MV-4-11 (cell line): Measurements from ENCODE around the gene TLCD3B.
"Not testable (repeated sequence)": the region's sequence is repeated elsewhere in the genome, so short reads cannot be mapped to it uniquely, and the experiment has no call there.

Experiments
- DNase-seq: peaks from one replicate; lab custom pipeline; 2025; lab: John Stamatoyannopoulos, UW

Gene TLCD3B

DNA sequence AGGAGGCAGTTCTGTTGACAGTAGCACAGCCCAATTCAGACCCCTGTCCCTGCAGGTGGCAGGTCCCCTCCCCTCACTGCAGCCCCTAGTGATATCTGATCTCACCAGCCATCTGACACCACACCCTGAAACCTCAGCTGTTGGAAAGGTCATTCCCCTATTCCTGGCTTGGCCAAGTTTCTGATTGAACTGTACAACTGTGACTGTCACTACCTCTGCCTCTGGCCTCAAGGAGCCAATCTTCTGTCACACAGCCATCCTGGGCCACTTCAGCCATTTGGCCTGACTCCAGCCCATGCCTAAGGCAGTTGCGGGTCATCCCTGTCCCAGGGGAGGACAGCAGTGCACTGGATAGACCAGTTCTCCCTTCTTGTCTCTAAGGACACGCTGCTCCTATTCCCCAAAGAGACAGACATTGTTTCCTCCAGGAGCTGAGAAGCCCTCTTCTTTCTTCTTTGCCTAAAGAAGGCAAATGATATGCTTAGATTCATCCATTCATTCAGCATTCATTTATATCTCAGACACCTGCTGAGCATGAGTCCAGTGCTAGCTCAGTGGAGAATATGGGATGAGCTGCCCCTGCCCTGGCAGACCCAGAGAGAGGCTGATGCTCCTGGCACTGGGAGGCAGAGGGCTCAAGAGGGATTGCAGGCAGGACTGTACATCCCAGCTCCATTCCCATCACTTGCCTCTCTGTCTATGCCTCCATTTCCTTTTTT, 29.9 kb upstream of the TLCD3B start:
- DNase-seq: no peak

DNA sequence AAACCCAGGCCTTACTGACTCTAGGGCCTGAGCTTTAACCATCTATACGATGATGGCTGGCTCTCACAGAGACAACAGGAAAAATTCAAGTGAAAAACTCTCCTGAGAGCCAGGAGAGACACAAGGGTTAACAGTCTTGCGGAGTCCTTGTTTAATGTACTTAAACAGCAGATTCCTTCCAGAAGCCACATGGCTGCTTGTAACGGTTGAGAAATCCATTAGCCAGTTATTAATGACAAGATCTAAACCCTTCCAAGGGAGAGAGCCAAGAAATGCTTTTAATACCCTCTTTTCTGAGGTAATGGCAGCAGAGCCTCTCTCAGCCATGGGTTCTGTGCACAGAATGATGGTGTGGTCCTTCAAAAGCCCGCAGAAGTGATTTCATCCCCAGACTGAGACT, 29.3 kb upstream of the TLCD3B start:
- no peak for DNase-seq

DNA sequence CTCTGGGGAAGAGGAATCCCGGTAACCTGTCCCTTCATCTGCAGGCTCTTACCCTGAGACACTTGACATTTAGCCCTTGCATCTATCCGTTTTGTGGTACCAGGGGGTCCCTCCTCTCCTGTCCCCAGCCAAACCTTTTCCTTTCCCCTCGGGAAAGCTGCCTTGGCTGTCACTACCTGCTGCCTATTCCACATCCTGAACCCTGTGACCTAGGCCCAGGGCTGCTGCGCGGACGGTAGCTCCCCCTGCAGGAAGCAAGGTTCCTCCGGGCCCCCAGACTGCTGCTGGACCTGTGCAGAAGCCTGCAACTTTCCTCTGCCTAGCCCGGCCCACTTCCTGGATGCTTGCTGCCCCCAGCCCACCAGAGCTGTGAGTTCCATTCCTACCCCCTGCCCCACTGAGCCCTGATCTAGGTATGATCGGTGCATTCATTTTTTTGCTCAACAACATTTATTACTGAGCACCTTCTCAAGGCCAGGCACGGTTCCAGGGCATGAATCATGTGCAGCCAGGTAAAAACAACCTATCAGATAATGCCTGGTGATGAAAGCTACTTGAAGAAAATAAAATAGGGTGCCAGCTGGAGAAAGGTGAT, 24.0 kb upstream of the TLCD3B start:
- peak; percentile 18 for DNase-seq

DNA sequence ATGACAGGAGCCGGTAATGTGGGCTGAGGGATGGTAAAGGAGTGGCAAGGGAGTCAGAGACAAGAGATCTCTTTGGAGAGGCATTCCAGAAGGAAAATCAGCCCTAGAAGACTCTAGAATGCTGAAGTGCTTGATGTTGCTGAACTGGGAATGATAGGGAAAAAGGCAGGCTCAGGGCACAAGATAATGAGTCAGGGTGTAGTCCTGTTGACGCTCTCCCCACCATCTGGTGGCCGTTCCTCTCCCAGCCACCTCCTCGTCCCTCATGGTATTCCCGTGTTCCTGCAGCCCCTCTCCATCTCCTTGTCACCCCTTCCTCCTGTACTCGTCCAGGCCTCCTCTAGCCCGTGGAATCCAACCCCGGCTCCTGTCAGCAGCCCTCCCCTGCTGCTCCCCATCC, 23.4 kb upstream of the TLCD3B start:
- no peak for DNase-seq

DNA sequence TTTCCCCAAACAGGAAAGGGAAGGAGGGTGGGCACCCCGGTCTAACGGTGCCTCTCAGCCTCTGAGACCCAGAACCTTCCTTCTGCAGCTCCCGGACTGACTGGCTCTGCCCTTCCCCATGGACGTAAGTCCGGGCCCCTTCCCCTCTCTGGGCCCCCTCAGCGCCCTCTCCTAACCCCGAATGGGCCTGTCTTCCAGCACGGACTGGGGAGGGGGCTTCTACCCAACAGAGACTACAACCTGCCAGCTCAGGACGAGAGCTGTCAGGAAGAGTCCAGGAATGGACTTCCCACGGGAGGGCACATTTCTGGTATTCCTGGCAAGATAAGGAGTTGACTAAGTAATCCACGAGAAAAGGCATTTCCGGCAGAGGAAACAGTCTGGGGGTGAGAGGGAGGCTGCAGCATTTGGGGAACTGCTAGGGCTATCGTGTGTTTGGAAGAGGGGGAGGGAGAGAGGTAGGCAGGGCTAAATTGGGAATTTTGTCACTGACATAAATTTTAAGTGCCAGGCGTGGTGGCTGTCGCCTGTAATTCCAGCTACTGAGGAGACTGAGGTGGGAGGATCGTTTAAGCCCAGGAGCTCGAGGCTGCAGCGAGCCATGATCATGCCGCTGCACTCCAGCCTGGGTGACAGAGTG, 22.4 kb upstream of the TLCD3B start:
- peak; percentile 21 for DNase-seq

DNA sequence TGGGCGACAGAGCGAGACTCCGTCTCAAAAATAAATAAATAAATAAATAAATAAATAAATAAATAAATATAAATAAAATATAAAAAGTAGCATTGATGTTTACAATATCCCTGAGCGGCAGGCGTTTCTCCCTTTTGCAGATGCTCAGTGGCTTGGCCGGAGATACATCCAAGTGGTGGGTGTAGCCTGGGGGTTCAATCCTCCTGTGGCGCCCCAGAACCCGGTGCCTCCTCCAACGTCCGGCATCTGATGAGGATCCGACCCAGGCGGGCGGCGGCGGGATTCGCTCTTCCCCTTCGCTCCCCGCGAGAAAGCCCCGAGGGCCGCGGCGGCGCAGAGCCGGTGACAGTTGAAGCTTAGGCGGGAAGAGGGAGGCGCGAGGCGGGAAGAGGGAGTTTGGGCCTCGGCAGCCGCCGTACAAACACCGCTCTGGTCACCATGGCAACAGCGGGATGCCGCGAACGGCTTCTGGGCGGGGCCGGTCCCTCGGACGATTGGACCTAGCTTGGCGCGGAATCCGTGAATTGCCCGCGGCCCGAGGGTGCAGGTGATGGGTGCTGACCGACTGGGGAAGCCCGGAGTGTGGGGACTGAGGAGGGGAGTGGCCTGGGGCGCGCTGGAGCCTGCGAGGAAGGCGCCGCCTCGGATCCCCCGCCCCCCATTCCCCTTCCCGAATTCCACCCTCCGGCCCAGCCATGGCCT, 21.8 kb upstream of the TLCD3B start:
- peak; percentile 88 for DNase-seq

DNA sequence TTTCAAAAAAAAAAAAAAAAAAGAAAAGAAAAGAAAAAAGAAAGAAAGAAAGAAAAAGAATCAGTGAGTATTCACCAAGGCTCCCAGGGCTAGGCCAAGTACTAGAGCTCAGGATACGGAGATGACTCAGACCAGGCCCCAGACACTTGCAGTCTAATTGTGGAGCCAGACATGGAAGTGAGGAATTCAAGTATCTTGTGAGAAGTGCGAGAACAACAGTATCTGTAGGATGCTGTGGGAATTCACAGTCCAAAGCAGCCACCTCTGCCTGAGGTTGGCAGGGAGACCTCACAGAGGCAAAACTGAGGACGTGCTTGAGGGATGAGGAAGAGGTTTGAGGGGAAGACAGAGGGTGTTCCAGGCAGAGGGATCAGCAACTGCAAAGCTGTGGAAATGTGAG, 20.4 kb upstream of the TLCD3B start:
- DNase-seq: peak; percentile 36

DNA sequence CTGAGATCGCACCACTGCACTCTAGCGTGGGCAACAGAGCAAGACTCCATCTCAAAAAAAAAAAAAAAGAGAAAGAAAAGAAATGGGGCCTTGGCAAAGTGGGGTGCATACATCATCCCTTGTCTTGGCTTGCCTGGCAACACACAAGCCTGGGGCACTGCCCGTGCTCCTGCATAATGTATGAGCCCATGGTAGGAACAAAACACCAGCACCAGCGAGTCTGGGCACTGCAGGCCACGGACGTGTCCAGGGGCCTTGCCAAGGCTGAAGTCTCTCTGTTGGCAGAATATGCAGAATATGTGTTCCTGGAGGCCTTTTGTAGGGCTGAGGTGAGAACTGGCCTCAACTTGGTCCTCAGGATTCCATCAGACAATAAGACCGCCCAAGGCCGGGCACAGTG, 18.8 kb upstream of the TLCD3B start:
- no peak for DNase-seq

DNA sequence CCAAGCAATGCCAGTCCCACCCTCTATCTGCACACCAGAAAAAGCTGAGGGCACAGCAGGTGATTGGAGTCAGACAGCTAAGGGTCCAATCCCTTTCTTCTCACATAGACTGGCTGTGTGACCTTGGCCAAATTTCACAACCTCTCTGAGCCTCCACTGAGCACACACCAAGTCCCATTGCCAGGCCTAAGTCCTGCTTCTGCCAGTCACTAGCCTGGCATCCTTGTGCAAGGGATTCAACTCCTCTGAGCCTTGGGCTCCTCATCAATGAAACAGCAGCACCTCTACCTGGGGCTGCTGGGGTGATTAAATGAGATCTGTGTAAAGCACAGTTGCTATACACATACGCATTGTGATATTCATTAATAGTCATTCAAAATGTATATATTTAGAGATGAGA, 15.5 kb upstream of the TLCD3B start:
- DNase-seq: no peak

DNA sequence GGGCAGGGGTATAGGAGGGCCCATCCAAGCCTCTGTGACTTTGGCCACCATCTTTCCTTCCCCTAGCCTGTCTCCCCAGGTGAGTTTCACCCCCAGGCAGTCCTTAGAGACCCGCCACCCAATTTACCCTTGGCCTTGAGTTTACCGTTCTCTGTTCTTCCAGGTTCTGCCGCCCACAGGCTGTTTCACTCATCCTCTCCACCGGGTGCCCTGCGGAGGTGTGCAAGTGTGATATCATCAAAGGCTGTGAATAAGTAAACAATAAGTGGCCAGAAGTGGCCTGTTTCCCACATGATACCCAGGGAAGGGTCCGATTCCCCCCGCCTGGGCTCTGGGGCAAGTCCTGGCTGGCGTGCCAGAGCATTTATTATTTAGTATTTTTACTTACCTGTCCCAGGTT, 15.1 kb upstream of the TLCD3B start:
- DNase-seq: no peak

DNA sequence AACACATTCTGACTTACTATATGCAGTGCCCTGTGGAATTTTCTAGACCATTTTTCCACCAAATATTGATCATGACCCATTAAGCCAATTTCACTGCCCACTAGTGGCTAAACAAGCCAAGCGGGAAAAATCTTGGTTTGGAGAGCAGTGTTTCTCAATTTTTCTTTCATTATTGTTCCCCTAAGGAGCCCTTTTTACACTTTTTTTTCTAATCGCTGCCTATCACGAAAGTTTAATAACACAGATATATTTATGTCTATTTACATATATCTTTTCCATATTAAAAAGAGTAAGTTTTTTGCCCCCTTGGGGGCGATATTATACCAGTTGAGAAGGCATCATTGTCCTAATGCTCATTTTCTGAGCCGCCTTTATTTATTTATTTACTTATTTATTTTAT, 10.8 kb upstream of the TLCD3B start:
- no peak for DNase-seq

DNA sequence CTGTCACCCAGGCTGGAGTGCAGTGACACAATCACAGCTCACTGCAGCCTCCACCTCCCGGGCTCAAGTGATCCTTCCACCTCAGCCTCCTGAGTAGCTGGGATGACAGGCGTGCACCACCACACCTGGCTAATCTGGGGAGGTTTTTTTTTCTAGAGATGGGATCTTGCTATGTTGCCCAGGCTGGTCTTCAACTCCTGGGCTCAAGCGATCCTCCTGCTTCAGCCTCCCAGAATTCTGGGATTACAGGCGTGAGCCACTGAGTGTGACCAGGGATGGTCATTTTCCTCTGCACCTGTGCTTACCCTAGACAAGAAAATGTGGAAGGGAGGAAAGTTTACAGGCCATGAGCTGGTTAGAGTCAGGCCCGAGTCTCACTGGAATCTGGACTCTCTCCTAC, 9.6 kb upstream of the TLCD3B start:
- DNase-seq: not testable (repeated sequence)

DNA sequence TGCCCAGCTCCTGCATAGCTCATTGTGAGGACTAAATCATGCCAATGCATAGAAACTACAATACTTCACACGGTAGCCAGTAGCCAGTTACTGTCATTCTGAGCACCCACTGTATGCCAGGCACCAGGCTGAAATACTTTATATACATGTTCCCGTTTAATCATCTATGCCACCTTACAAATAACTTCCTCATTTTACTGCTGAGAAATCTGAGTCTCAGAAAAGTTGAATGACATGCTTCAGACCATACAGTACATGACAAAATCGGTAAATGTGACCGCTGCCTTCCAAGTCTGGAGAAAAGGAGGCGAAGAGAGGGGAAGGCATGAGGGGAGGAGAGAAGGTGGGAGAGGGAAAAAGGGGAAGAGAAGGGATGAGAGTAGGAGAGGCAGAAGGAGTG, 9.2 kb upstream of the TLCD3B start:
- peak; percentile 10 for DNase-seq

DNA sequence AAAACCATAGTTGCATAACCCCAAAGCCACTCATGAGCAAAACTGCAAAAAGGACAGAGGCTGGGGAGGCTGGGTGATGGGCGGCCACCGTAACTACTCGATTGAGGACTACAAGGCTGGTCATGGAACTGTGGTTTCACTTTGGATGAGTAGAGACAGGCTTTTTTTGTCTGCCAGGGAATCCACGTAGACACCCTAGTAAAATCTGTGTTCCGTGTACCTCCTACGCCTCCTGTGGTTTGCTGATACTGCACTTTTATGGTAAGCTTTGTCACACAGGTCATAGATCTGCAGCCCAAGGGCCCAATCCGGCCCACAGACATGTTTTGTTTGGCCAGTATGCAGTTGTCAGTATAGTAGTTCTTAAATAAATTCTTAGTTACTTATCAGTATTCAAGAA, 2.2 kb upstream of the TLCD3B start:
- DNase-seq: no peak

DNA sequence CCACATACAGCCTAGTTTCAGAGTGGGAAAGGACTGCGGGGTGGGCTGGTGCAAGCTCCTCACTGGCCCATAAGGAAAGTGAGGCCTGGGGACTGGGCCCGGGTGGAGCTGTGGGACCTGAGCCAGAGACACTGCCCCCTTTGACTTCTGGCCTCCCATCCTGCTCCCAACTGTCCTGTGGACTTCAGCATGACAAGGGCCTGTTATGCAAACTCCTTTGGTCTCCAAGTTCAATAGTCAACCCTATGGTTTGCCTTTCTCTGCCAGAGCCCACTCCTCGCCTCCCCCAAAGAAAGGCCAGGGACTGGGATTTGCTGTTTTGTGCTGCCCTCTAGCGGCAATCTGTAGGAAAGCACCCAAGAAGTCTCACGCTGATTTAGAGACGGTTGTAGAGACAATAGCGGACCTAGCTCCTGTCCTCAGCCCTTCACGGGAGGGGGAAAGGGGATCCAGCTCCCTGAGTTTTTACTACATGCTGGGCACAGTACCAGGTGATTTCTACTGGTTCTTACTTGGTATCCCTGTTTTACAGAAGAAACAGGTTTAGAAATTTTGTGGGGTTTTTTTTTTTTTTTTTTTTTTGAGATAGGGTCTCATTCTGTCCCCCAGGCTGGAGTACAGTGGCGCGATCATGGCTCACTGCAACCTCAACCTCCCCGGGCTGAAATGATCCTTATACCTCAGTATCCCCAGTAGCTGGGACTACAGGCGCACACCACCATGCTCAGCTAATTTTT, 1.2 kb upstream of the TLCD3B start:
- DNase-seq: peak; percentile 52

DNA sequence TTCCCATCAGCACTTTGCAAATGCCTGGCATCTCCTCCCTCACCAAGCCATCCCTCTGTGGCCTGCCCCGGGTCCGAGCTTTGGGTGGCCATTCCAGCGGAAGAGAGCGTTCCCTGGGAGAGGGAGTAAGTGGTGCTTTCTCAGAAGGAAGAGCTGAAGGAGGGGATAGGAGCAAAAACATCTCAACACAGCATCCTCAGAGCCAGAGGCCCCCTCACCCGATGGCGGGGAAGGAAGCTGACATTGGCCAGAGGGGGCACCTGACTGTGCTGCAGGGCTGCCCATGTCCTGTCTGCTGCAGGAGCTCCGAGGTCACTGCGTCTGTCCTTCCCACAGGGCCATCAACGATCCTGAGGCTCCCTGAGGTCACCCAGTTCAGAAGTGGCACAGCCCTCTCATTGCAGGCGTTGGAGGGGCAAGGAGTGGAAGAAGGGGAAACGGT, 427 bp upstream of the TLCD3B start:
- DNase-seq: no peak

DNA sequence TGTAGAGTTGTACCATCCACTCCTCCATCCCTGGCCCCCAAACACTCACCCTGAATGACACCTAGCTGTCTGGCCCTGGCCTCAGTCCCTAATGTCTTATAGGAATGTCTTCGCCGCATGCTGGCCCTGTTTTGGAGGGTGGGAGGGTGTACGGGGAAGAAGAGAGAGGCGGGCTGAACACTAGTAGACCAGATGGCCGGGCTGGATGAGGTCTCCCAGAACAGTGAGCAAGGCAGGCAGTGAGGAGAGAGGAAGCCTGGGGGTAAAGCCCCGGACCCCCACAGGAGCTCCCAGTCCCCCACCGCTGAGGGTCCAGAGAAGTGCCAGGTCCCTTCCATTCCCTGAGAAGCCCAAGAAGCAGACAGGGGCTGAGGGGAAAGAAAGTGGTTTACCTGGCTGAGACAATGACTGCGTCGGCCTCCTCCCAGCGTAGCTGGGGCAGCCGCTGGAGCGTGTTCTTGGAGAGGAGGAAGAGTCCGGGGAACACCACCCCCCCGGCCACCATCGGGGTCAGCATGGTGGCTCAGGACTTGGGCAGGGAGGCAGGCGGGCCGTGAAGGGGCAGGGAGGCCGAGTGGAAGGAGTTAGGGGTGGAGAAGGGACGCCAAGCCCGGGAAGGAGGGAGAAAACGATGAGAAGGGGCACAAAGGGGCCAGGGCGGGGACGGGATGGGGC, 923 bp downstream of the TLCD3B start:
- no peak for DNase-seq

DNA sequence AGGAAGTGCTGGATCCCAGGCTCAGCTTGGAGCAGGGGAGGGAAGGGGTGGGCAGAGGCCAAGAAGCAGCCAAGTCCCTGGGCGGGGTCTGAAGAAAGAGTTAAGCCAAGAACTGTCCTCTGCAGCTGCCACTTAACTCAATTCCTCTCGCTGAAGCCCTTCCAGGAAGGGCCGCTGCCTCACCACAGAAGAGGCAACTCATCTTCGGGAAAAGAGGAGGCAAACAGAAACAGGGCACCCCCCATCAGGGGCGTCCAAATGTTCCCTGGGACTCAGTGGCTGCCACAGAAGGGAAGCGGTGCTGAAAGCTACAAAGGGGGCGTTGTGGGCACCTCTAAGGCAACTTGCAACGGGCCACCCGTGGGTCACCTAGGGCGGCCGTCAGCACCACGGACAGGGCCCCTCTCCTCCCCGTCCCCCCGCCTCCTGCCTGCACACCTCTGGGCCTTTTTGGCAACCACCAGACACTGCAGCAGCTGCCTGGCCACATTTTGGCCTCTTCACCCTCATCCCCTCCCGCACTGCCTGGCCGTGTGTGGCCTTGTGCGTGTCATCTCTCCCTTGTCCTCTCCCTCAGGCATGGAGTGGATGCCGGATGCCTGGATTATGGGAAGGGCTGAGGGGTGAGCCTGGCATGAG, 2.5 kb downstream of the TLCD3B start:
- DNase-seq: peak; percentile 21

DNA sequence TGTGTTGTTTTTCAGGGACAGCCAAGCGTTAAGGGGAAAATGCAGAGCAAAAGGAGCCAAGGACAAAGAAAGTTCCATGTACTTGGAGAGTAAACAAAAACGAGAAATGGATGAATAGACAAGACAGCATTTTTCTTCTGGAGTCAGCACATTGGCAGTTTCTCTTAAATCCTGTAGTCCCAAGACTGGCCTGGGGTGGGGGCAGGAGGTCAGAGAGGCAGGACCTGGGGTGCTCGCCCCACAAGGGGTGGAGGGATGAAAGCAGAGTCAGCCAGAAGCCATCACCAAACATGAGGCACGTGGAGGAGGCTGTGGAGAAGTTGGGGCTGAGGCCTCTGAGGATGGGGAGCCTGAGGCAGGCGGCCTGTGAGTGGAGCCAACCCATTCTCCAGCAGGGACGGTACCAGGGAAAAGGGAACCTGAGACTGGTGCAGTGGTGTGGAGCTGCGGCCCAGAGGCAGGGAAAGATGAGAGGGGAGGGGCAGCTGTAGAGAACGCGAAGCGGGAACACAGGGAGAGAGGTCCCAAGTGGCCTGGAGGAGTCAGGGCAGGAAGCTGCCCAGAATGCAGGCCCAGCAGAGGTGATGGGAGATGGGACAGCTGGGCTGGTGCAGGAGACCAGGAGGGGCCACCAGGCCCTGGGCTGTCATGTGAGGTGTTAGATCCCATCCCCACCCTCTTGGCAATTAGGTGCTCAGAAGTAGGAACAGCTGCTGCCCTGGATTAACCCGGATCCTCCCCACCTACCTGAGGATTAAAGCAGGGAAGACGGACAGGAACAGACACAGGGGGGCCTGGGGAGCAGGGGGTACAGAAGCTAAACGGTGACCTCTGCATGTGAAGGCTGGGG, 3.3 kb downstream of the TLCD3B start:
- DNase-seq: no peak

DNA sequence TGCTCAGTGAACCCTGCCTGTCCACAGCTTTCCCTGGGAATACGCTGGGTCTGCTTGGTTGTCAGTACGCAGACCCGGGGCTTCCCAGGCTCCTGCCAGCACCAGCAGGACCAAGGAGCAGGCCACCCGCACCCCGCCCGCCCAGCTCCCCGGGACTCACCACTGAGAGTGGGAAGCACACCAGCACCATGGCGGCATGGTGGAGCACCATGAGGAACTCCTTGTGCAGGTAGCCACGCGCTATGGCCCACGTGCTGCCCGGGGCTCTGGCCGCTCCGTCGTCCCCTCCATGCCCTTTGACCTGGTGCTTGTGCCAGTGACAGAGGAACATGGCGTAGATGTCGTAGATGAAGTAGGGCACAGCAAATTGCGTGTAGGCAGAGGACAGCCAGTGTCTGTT, 4.6 kb downstream of the TLCD3B start:
- no peak for DNase-seq
